ENCODE results near the gene DNMBP. TPM values are rescaled to one million over a fixed set of nuclear protein-coding genes. Genes with fewer than 3 reads are reported as not detected.

The DNMBP gene
- total and polyA plus RNA-seq, 2 donors (not counting 3 experiments of a cell fraction or from before 2014, with no cell fraction given) = 32.0 to 53.4 TPM

DNA sequence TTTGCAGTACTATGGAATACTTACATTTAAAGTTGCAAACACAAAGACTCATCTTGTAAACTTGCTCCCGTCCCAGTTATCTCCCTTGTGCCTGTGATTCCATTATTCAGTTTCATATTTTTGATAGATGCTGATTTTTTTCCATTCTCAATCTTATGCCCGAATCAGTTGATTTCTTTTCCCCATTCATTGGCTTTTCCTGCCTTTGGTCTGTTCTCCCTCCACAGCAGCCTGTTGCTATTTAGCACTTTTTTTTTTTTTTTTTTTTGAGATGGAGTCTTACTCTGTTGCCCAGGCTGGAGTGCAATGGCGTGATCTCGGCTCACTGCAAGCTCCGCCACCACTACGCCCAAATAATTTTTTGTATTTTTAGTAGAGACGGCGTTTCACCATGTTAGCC lies 149.3 kb downstream of the DNMBP start:
- Histone ChIP-seq H3K27ac (ENCODE audit: insufficient read depth, low read depth, low read length) (no peak overlapping the region), H2AFZ (ENCODE audit: low read depth, low read length) (no peak overlapping the region), H4K20me1 (replicated peaks; ENCODE audit: control insufficient read depth, extremely low read depth, insufficient read depth, low read length) (no peaks in the 10 kb centered on the region), H3K9ac (replicated peaks; ENCODE audit: extremely low read depth, insufficient read depth, low read length) (no peak overlapping the region), H3K4me2 (ENCODE audit: insufficient read depth, low read length) (no peak overlapping the region), H3K36me3 (ENCODE audit: control insufficient read depth in 2 of 2, extremely low read depth in 1 of 2, insufficient read depth in 2 of 2, low read length in 2 of 2) (no peaks in the 10 kb centered on the region), H3K9me3 (replicated peaks; ENCODE audit: control insufficient read depth, insufficient read depth, low read length) (no peaks in the 10 kb centered on the region), H3K4me1 (ENCODE audit: control insufficient read depth, extremely low read depth, insufficient read depth, low read length) (peaks cover 2% of the 10 kb centered on the region), H3K79me2 (ENCODE audit: control insufficient read depth, insufficient read depth, low read length) (no peaks in the 10 kb centered on the region), H3K9me1 (replicated peaks; ENCODE audit: control insufficient read depth, extremely low read depth, insufficient read depth, low read length) (no peaks in the 10 kb centered on the region), H3K27me3 (ENCODE audit: control insufficient read depth in 2 of 2, insufficient read depth in 2 of 2, low read length in 2 of 2) (no peaks in the 10 kb centered on the region), H3K4me3 (replicated peaks in 1 of 3; ENCODE audit: insufficient read depth in 1 of 3, low read depth in 1 of 3, low read length in 3 of 3) (no peak overlapping the region)
- intact Hi-C loops (cut with micrococcal nuclease) (no loop called here), dilution Hi-C loops (cut with MboI; ENCODE audit: extremely low pct_ligation_motif_present, low sequenced_read_pairs) (no loop called here)
- no peak for FAIRE-seq
- ChIA-PET CTCF (interaction anchor here (0.8 to 10.4 kb wide), 15 partner anchors 9 to 1018 kb away, joined by 3 to 67 read pairs (median 5); partner anchors contain the start of gene DNMBP), POLR2A (no interaction called here)
- TF ChIP-seq POLR2A (IDR thresholded peaks at IDR 0.05; ENCODE audit: low read depth, low read length) = no peak
- no peak for TF ChIP-seq FOS (IDR thresholded peaks at IDR 0.05; ENCODE audit: borderline replicate concordance, insufficient read depth, low read length)
- TF ChIP-seq JUN (IDR thresholded peaks at IDR 0.05; ENCODE audit: borderline replicate concordance, insufficient read depth, insufficient read length, low read depth) = no peak
- no peak for TF ChIP-seq CTCF (IDR thresholded peaks at IDR 0.05; ENCODE audit: extremely low read depth in 1 of 2, insufficient read depth in 1 of 2, low read depth in 1 of 2, low read length in 2 of 2)
- no peak for TF ChIP-seq GATA2 (IDR thresholded peaks at IDR 0.05; ENCODE audit: insufficient read depth, insufficient read length, low read depth, low read length)
- no peak for DNase-seq (ENCODE audit: low read depth, low spot score)
- BruUV-seq (replicated peaks) = no TSS peak

DNA sequence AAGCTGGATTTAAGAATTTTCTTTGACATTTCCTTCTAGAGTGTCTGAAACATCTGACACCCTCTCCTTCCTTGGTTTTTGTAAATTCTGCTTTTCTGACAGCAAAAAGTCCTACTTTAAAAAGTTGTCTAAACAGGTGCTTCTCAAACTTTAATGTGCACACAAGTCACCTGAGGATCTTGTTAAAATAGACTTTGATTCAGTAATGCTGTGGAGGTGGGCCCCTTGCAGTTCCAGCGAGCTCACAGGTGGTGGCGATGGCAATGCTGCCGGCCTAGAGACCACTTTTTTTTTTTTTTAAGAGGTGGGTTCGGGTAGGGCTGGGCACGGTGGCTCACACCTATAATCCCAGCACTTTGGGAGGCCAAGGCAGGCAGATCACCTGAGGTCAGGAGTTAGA lies 150.2 kb downstream of the DNMBP start:
- Histone ChIP-seq H3K4me3 (replicated peaks in 1 of 3; ENCODE audit: insufficient read depth in 1 of 3, low read depth in 1 of 3, low read length in 3 of 3) (no peak overlapping the region), H3K27ac (ENCODE audit: insufficient read depth, low read depth, low read length) (no peak overlapping the region), H3K36me3 (ENCODE audit: control insufficient read depth in 2 of 2, extremely low read depth in 1 of 2, insufficient read depth in 2 of 2, low read length in 2 of 2) (no peaks in the 10 kb centered on the region), H3K79me2 (ENCODE audit: control insufficient read depth, insufficient read depth, low read length) (no peaks in the 10 kb centered on the region), H3K4me2 (ENCODE audit: insufficient read depth, low read length) (no peak overlapping the region), H3K27me3 (ENCODE audit: control insufficient read depth in 2 of 2, insufficient read depth in 2 of 2, low read length in 2 of 2) (no peaks in the 10 kb centered on the region), H3K9me1 (replicated peaks; ENCODE audit: control insufficient read depth, extremely low read depth, insufficient read depth, low read length) (no peaks in the 10 kb centered on the region), H3K9me3 (replicated peaks; ENCODE audit: control insufficient read depth, insufficient read depth, low read length) (no peaks in the 10 kb centered on the region), H3K4me1 (ENCODE audit: control insufficient read depth, extremely low read depth, insufficient read depth, low read length) (peaks cover 2% of the 10 kb centered on the region), H3K9ac (replicated peaks; ENCODE audit: extremely low read depth, insufficient read depth, low read length) (no peak overlapping the region), H2AFZ (ENCODE audit: low read depth, low read length) (no peak overlapping the region), H4K20me1 (replicated peaks; ENCODE audit: control insufficient read depth, extremely low read depth, insufficient read depth, low read length) (no peaks in the 10 kb centered on the region)
- dilution Hi-C loops (cut with MboI; ENCODE audit: extremely low pct_ligation_motif_present, low sequenced_read_pairs) (no loop called here), intact Hi-C loops (cut with micrococcal nuclease) (no loop called here)
- FAIRE-seq (peak; percentile 46), DNase-seq (ENCODE audit: low read depth, low spot score) (peak; percentile 59)
- no TSS peak for BruUV-seq (replicated peaks)
- CTCF ChIA-PET = interaction anchor here (0.6 to 10.4 kb wide), 20 partner anchors 10 to 1019 kb away, joined by 3 to 67 read pairs (median 4); partner anchors contain the start of gene DNMBP
- TF ChIP-seq CTCF (IDR thresholded peaks at IDR 0.05; ENCODE audit: extremely low read depth in 1 of 2, insufficient read depth in 1 of 2, low read depth in 1 of 2, low read length in 2 of 2) (peak; percentile 37 to 56), POLR2AphosphoS5 (IDR thresholded peaks at IDR 0.05; ENCODE audit: insufficient read depth, low read depth, low read length) (no peak)
- POLR2A ChIA-PET = no interaction called here

Measured in endothelial cell of umbilical vein (primary cell).